SK-N-SH treated with all-trans-retinoic acid at 6 μM for 48 hours (cell line): Measurements from ENCODE around the gene DFFB.

ENCODE experiments used
- CREB5 ChIP-seq: fragments of 250-450 bp; sonication (Bioruptor Pico); IDR thresholded peaks from 2 replicates; pipeline ENCODE4 v1.5.1; 2020; ENCODE audit warnings: low read depth, mild to moderate bottlenecking, moderate library complexity
- CSDC2 ChIP-seq: fragments of 250-450 bp; sonication (Bioruptor Pico); IDR thresholded peaks from 2 replicates; pipeline ENCODE4 v1.5.0; 2020; ENCODE audit warnings: mild to moderate bottlenecking, moderate library complexity
- ISL1 ChIP-seq: fragments of 250-450 bp; sonication (Bioruptor Pico); IDR thresholded peaks from 2 replicates; pipeline ENCODE4 v2.1.2; 2022; ENCODE audit warnings: mild to moderate bottlenecking, moderate library complexity
- OSR1 ChIP-seq: fragments of 250-450 bp; sonication (Bioruptor Pico); IDR thresholded peaks from 2 replicates; pipeline ENCODE4 v1.8.0; 2022; ENCODE audit warnings: moderate library complexity, mild to moderate bottlenecking, inconsistent platforms
- PATZ1 ChIP-seq: fragments of 250-450 bp; sonication (Bioruptor Pico); IDR thresholded peaks from 2 replicates; pipeline ENCODE4 v1.8.0; 2020; ENCODE audit warnings: mild to moderate bottlenecking, moderate library complexity, borderline replicate concordance
- POU6F1 ChIP-seq: fragments of 250-450 bp; sonication (Bioruptor Pico); IDR thresholded peaks from 2 replicates; pipeline ENCODE4 v1.8.0; 2021; ENCODE audit warnings: low read depth, mild to moderate bottlenecking, moderate library complexity, borderline replicate concordance
- PPARA ChIP-seq: fragments of 250-450 bp; sonication (Bioruptor Pico); IDR thresholded peaks from 2 replicates; pipeline ENCODE4 v1.5.0; 2020; ENCODE audit warnings: mild to moderate bottlenecking, borderline replicate concordance
- TCF4 ChIP-seq: fragments of 250-450 bp; sonication (Bioruptor Pico); IDR thresholded peaks from 2 replicates; pipeline ENCODE4 v1.8.0; 2021; ENCODE audit warnings: mild to moderate bottlenecking, moderate library complexity, borderline replicate concordance
- ZFP3 ChIP-seq: fragments of 250-450 bp; sonication (Bioruptor Pico); IDR thresholded peaks from 2 replicates; pipeline ENCODE4 v1.5.0; 2020; ENCODE audit warnings: mild to moderate bottlenecking, moderate library complexity
- ZFP30 ChIP-seq: fragments of 450-650 bp; formaldehyde crosslinking; IDR thresholded peaks from 2 replicates; pipeline ENCODE4 v1.5.0; 2022; ENCODE audit warnings: mild to moderate bottlenecking, moderate library complexity
- ZNF565 ChIP-seq: fragments of 450-650 bp; formaldehyde crosslinking; conservative IDR thresholded peaks from 2 replicates; pipeline ENCODE4 v1.5.0; 2020; ENCODE audit warnings: low read depth, mild to moderate bottlenecking, moderate library complexity

- no peak for TF ChIP-seq ZNF565
- TF ChIP-seq PATZ1 (CRISPR knock-in tag), result no peak
- no peak for TF ChIP-seq PPARA
- TF ChIP-seq ZFP3 (CRISPR knock-in tag), result no peak
- TF ChIP-seq CREB5 (CRISPR knock-in tag), result no peak
- no peak for TF ChIP-seq ZFP30 (CRISPR knock-in tag)
- no peak for TF ChIP-seq CSDC2
- TF ChIP-seq ISL1 (CRISPR knock-in tag), result no peak
- TF ChIP-seq TCF4 (CRISPR knock-in tag), result no peak
- TF ChIP-seq POU6F1 (CRISPR knock-in tag), result no peak
- no peak for TF ChIP-seq OSR1 (CRISPR knock-in tag)
Observed at GRCh38 chr1:3846541-3846940, 10.7 kb upstream of the DFFB start.
